GM12878 (cell line): ENCODE measurements around the gene ACTL8. TPM values are rescaled to one million over a fixed set of nuclear protein-coding genes. Genes with fewer than 3 reads are reported as not detected.

ENCODE experiments used
- ATAC-seq: fragments of 200-7000 bp; cut with Tn5 transposase; 3 replicates; pipeline ENCODE4 v1.9.1; 2020; ENCODE audit warnings: mild to moderate bottlenecking, moderate library complexity
- BruUV-seq: library from RNA; stranded (reverse); fragments of 400-500 nt; replicated peaks from 2 replicates; lab custom pipeline; 2021; lab: Mats Ljungman, UMichigan
- CTCF ChIA-PET: fragments of 300-600 bp; sonication (Branson Sonifier 250); formaldehyde crosslinking; extraction: SDS; loops from one replicate; lab custom pipeline; 2021; ENCODE audit warnings: inconsistent platforms; lab: Yijun Ruan, JAX
- POLR2A ChIA-PET: fragments of 350-600 bp; formaldehyde crosslinking; extraction: SDS; loops from one replicate; lab custom pipeline; 2021; ENCODE audit warnings: inconsistent platforms; lab: Charles Lee
- RAD21 ChIA-PET: fragments of 300-600 bp; sonication (Branson Sonifier 250); formaldehyde crosslinking; loops from one replicate; lab custom pipeline; 2023; ENCODE audit warnings: antibody characterized with exemption; ENCODE audit not compliant: unreplicated experiment; lab: Charles Lee
- SMC1A ChIA-PET: fragments of 300-600 bp; sonication (Branson Sonifier 250); formaldehyde crosslinking; loops from one replicate; lab custom pipeline; 2023; ENCODE audit not compliant: unreplicated experiment, uncharacterized antibody; lab: Charles Lee
- DNase-seq: peaks from one replicate; pipeline ENCODE4 v3.0.0-alpha.2; 2011; ENCODE audit warnings: low read depth, low spot score
- FAIRE-seq: peaks from 3 replicates; lab custom pipeline; 2011; peaks lifted over from hg19 to GRCh38; lab: Jason Lieb, UNC
- H2AFZ ChIP-seq: 2 replicates; pipeline ENCODE4 v1.6.0; 2011; ENCODE audit warnings: low read depth, low read length, control low read depth; ENCODE audit not compliant: control insufficient read depth
- H3K27ac ChIP-seq: 2 replicates; pipeline ENCODE4 v1.5.1; 2011; ENCODE audit warnings: control low read depth; ENCODE audit not compliant: control insufficient read depth, insufficient read depth
- H3K27me3 ChIP-seq, 2 experiments: replicated peaks in 1 of 2; 2 replicates each; pipeline versions ENCODE4 v1.6.0 to v1.6.1; 2011; ENCODE audit warnings: low read length in 1 of 2; ENCODE audit not compliant: control insufficient read depth in 2 of 2, insufficient read depth in 2 of 2
- H3K36me3 ChIP-seq, 2 experiments: 2 replicates each; pipeline ENCODE4 v1.5.1; 2011; ENCODE audit warnings: low read length in 1 of 2; ENCODE audit not compliant: control insufficient read depth in 2 of 2, insufficient read depth in 2 of 2
- H3K4me1 ChIP-seq: 2 replicates; pipeline ENCODE4 v1.6.1; 2011; ENCODE audit warnings: mild to moderate bottlenecking, low read length, moderate library complexity, mixed read lengths; ENCODE audit not compliant: control insufficient read depth, insufficient read depth
- H3K4me2 ChIP-seq: 2 replicates; pipeline ENCODE4 v1.6.0; 2011; ENCODE audit warnings: control low read depth; ENCODE audit not compliant: control insufficient read depth, insufficient read depth
- H3K4me3 ChIP-seq: fragments of 200-600 bp; sonication (generic); 2 replicates; pipeline ENCODE4 v1.5.1; 2016
- H3K79me2 ChIP-seq: 2 replicates; pipeline ENCODE4 v1.6.0; 2011; ENCODE audit warnings: low read length; ENCODE audit not compliant: control insufficient read depth, insufficient read depth
- H3K9ac ChIP-seq: 2 replicates; pipeline ENCODE4 v1.8.0; 2011; ENCODE audit warnings: low read length, control low read depth, mixed read lengths; ENCODE audit not compliant: control insufficient read depth, insufficient read depth
- H3K9me3 ChIP-seq: replicated peaks from 3 replicates; pipeline ENCODE4 v1.5.1; 2011; ENCODE audit warnings: mild to moderate bottlenecking, low read length; ENCODE audit not compliant: control insufficient read depth, insufficient read depth
- H4K20me1 ChIP-seq: 2 replicates; pipeline ENCODE4 v1.6.0; 2011; ENCODE audit not compliant: control insufficient read depth, insufficient read depth
- CHD1 ChIP-seq: IDR thresholded peaks from 2 replicates; pipeline ENCODE4 v1.6.1; 2012; ENCODE audit warnings: low read depth, low read length, improper control_type of control experiment
- EED ChIP-seq: sonication (generic); IDR thresholded peaks from 2 replicates; pipeline ENCODE4 v1.6.1; 2016; ENCODE audit warnings: antibody characterized with exemption, low read depth
- NR2F1 ChIP-seq: fragments of 450-650 bp; conservative IDR thresholded peaks from 2 replicates; pipeline ENCODE4 v1.6.1; 2017; ENCODE audit warnings: mild to moderate bottlenecking
- RFX5 ChIP-seq: IDR thresholded peaks from 2 replicates; pipeline ENCODE4 v1.6.1; 2011; ENCODE audit warnings: low read depth, low read length, improper control_type of control experiment
- SP1 ChIP-seq: IDR thresholded peaks from one replicate; pipeline ENCODE4 v1.6.1; 2011; ENCODE audit warnings: low read depth, low read length
- SUZ12 ChIP-seq: fragments of 200-600 bp; sonication (generic); IDR thresholded peaks from one replicate; pipeline ENCODE4 v1.6.1; 2018; ENCODE audit warnings: antibody characterized with exemption, mild to moderate bottlenecking; ENCODE audit not compliant: unreplicated experiment
- ZNF274 ChIP-seq: IDR thresholded peaks from one replicate; pipeline ENCODE4 v1.8.0; 2011; ENCODE audit not compliant: insufficient read length, insufficient read depth
- ZNF384 ChIP-seq: IDR thresholded peaks from 2 replicates; pipeline ENCODE4 v1.6.1; 2012; ENCODE audit warnings: low read depth, mild to moderate bottlenecking, low read length, improper control_type of control experiment, borderline replicate concordance
- ZNF622 ChIP-seq: fragments of 450-650 bp; IDR thresholded peaks from 2 replicates; pipeline ENCODE4 v1.6.1; 2017; ENCODE audit warnings: mild to moderate bottlenecking, inconsistent platforms
- WGBS: methylation state at CpG from one replicate; pipeline ENCODE4 v1.1.6; 2016; ENCODE audit warnings: low lambda C conversion rate; ENCODE audit not compliant: insufficient replicate concordance, insufficient coverage; ENCODE audit errors: missing lambda C conversion rate; 5-methylcytosine and 5-hydroxymethylcytosine counted together
- in situ Hi-C: fragments of 300-500 bp; cut with MboI; formaldehyde crosslinking; loops from 9 replicates; pipeline ENCODE4 v1.14.3; 2018; ENCODE audit warnings: mixed read lengths
- intact Hi-C: fragments of 100-400 bp; cut with micrococcal nuclease; formaldehyde crosslinking; loops from one replicate; pipeline ENCODE4 v1.14.2; 2022; ENCODE audit not compliant: unreplicated experiment
- polyA plus RNA-seq, 11 experiments: library from polyadenylated mRNA; depleted of rRNA in 4 of 11; unstranded in 6 of 11; stranded (reverse) in 5 of 11; fragments of >200 nt; fragmentation: Nextera tagmentation in 4 of 11; fragmentation: Illumina TruSeq in 1 of 11; extraction: Ambion mirVana in 4 of 11; extraction: Trizol in 1 of 11; gene quantifications; 1 replicate in 1 of 11; 2 replicates in 10 of 11; pipeline versions ENCODE4 v1.2.1 to v1.2.3, GENCODE V29; 2011 to 2016; ENCODE audit warnings: inconsistent platforms in 2 of 11, missing spikeins in 2 of 11, low read depth in 1 of 11
- total RNA-seq, 4 experiments: library from RNA; depleted of rRNA in 3 of 4; stranded (reverse); fragments of >200 nt in 3 of 4; fragmentation: Illumina TruSeq in 1 of 4; extraction: Trizol in 1 of 4; gene quantifications; 2 replicates each; pipeline versions ENCODE4 v1.2.1 to v1.2.3, GENCODE V29; 2013 to 2021
- TF ChIP-seq, protein P1 (sequence below): fragments of 450-650 bp; conservative IDR thresholded peaks from 2 replicates; pipeline ENCODE4 v1.6.1; 2017; ENCODE audit warnings: mild to moderate bottlenecking, moderate library complexity
- TF ChIP-seq, protein P2 (sequence below): fragments of 450-650 bp; formaldehyde crosslinking; IDR thresholded peaks from 2 replicates; pipeline ENCODE4 v1.4.0; 2020; ENCODE audit warnings: mild to moderate bottlenecking, moderate library complexity
- TF ChIP-seq, protein P3 (sequence below): fragments of 450-650 bp; IDR thresholded peaks from 2 replicates; pipeline ENCODE4 v1.6.1; 2017; ENCODE audit warnings: borderline replicate concordance
- TF ChIP-seq, protein P4 (sequence below): fragments of 450-650 bp; IDR thresholded peaks from 2 replicates; pipeline ENCODE4 v1.6.1; 2018; ENCODE audit warnings: mild to moderate bottlenecking, low read depth, moderate library complexity; ENCODE audit not compliant: partially characterized antibody

The ACTL8 gene
- total and polyA plus RNA-seq, 10 of the 15 experiments (the other 5 are each of a cell fraction or from before 2014, with no cell fraction given), result 0.05 to 0.27 TPM; not detected in 8

DNA sequence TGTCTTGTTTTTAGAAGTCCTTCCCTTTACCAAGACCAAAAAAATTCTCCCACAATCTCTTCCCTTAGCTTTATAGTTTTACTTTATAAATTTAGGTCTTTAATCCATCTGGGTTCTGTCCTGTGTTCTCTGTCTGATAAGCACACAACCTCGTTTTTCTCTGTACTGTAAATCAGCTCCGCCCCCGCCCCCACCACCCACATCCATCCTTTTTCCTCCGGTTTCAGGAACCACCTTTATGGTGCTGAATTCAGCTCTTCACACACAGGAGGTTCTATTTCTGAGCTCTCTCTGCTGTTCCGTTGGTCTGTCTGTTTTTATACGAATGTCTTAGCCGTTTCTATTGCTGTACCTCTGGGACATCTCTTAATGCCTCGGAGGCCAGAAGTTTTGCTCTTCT lies 44.5 kb downstream of the ACTL8 start (continued):
- TF ChIP-seq, protein P1, sequence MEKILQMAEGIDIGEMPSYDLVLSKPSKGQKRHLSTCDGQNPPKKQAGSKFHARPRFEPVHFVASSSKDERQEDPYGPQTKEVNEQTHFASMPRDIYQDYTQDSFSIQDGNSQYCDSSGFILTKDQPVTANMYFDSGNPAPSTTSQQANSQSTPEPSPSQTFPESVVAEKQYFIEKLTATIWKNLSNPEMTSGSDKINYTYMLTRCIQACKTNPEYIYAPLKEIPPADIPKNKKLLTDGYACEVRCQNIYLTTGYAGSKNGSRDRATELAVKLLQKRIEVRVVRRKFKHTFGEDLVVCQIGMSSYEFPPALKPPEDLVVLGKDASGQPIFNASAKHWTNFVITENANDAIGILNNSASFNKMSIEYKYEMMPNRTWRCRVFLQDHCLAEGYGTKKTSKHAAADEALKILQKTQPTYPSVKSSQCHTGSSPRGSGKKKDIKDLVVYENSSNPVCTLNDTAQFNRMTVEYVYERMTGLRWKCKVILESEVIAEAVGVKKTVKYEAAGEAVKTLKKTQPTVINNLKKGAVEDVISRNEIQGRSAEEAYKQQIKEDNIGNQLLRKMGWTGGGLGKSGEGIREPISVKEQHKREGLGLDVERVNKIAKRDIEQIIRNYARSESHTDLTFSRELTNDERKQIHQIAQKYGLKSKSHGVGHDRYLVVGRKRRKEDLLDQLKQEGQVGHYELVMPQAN, result no peak
- TF ChIP-seq, all 136 proteins: peak for 0

DNA sequence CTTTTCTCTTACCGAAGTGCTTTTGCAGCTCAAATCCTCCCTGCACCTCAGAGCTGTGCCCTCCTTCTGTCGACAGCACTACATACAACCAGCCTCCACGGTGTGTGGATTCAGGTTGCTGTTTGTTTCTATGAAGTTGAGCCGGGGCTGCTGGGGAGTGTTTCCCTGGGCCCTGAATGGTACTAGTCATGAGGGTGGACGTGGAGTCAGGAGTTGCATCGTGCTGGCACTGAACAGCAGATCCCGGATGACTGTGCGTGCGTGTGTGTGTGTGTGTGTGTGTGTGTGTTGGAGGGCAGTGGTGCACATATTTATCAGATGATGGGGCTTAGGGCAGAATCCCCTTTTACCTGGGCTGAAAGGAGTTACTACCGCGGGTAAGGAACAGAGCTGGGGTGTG lies 47.0 kb downstream of the ACTL8 start:
- POLR2A ChIA-PET, result no interaction called here
- H4K20me1 ChIP-seq, result no peaks in the 10 kb centered on the region
- no peaks in the 10 kb centered on the region for H3K27me3 ChIP-seq
- no peak overlapping the region for H2AFZ ChIP-seq
- H3K4me2 ChIP-seq, result no peak overlapping the region
- no peak for TF ChIP-seq NR2F1
- no peak for TF ChIP-seq RFX5
- no peak for TF ChIP-seq EED
- no peak for TF ChIP-seq CHD1
- no peak for TF ChIP-seq SP1
- TF ChIP-seq, protein P2, sequence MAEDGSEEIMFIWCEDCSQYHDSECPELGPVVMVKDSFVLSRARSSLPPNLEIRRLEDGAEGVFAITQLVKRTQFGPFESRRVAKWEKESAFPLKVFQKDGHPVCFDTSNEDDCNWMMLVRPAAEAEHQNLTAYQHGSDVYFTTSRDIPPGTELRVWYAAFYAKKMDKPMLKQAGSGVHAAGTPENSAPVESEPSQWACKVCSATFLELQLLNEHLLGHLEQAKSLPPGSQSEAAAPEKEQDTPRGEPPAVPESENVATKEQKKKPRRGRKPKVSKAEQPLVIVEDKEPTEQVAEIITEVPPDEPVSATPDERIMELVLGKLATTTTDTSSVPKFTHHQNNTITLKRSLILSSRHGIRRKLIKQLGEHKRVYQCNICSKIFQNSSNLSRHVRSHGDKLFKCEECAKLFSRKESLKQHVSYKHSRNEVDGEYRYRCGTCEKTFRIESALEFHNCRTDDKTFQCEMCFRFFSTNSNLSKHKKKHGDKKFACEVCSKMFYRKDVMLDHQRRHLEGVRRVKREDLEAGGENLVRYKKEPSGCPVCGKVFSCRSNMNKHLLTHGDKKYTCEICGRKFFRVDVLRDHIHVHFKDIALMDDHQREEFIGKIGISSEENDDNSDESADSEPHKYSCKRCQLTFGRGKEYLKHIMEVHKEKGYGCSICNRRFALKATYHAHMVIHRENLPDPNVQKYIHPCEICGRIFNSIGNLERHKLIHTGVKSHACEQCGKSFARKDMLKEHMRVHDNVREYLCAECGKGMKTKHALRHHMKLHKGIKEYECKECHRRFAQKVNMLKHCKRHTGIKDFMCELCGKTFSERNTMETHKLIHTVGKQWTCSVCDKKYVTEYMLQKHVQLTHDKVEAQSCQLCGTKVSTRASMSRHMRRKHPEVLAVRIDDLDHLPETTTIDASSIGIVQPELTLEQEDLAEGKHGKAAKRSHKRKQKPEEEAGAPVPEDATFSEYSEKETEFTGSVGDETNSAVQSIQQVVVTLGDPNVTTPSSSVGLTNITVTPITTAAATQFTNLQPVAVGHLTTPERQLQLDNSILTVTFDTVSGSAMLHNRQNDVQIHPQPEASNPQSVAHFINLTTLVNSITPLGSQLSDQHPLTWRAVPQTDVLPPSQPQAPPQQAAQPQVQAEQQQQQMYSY (CRISPR knock-in tag), result no peak
- no peak for TF ChIP-seq ZNF622
- TF ChIP-seq, protein P3, sequence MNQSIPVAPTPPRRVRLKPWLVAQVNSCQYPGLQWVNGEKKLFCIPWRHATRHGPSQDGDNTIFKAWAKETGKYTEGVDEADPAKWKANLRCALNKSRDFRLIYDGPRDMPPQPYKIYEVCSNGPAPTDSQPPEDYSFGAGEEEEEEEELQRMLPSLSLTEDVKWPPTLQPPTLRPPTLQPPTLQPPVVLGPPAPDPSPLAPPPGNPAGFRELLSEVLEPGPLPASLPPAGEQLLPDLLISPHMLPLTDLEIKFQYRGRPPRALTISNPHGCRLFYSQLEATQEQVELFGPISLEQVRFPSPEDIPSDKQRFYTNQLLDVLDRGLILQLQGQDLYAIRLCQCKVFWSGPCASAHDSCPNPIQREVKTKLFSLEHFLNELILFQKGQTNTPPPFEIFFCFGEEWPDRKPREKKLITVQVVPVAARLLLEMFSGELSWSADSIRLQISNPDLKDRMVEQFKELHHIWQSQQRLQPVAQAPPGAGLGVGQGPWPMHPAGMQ, result no peak
- no peak for TF ChIP-seq ZNF384
- TF ChIP-seq SUZ12, result no peak
- TF ChIP-seq, protein P4, sequence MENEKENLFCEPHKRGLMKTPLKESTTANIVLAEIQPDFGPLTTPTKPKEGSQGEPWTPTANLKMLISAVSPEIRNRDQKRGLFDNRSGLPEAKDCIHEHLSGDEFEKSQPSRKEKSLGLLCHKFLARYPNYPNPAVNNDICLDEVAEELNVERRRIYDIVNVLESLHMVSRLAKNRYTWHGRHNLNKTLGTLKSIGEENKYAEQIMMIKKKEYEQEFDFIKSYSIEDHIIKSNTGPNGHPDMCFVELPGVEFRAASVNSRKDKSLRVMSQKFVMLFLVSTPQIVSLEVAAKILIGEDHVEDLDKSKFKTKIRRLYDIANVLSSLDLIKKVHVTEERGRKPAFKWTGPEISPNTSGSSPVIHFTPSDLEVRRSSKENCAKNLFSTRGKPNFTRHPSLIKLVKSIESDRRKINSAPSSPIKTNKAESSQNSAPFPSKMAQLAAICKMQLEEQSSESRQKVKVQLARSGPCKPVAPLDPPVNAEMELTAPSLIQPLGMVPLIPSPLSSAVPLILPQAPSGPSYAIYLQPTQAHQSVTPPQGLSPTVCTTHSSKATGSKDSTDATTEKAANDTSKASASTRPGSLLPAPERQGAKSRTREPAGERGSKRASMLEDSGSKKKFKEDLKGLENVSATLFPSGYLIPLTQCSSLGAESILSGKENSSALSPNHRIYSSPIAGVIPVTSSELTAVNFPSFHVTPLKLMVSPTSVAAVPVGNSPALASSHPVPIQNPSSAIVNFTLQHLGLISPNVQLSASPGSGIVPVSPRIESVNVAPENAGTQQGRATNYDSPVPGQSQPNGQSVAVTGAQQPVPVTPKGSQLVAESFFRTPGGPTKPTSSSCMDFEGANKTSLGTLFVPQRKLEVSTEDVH, result no peak
- TF ChIP-seq ZNF274, result no peak
- RAD21 ChIA-PET, result no interaction called here
- H3K79me2 ChIP-seq, result no peaks in the 10 kb centered on the region
- ATAC-seq (no peak), DNase-seq (no peak), FAIRE-seq (no peak)
- H3K4me3 ChIP-seq, result no peak overlapping the region
- H3K4me1 ChIP-seq, result no peaks in the 10 kb centered on the region
- WGBS, result 43% methylated on average over 11 of the region's 11 CpGs
- H3K27ac ChIP-seq, result no peak overlapping the region
- CTCF ChIA-PET, result no interaction called here
- intact Hi-C loops, result no loop called here
- in situ Hi-C loops, result no loop called here
- no peaks in the 10 kb centered on the region; the same call in 2 of the 3 replicates for H3K9me3 ChIP-seq
- no TSS peak for BruUV-seq
- SMC1A ChIA-PET, result no interaction called here
- no peak overlapping the region for H3K9ac ChIP-seq
- no peaks in the 10 kb centered on the region for H3K36me3 ChIP-seq
